Heart right ventricle (tissue), 16 donors: Measurements from ENCODE around the gene TREML1. TPM values are rescaled to one million over a fixed set of nuclear protein-coding genes. Genes with fewer than 3 reads are reported as not detected.

Experiments used
- ATAC-seq, 8 donors: fragments of 200-7000 bp; cut with Tn5 transposase; one replicate each; pipeline ENCODE4 v1.9.1; 2020; ENCODE audit warnings: mild to moderate bottlenecking in 8 of 8, moderate library complexity in 8 of 8, moderate number of reproducible peaks in 1 of 8
- DNase-seq, 2 donors: peaks; one replicate each; pipeline ENCODE4 v3.0.0-alpha.2; 2020
- H3K27ac ChIP-seq, 10 donors: fragments of 200-600 bp; sonication (generic) in 2 of 10; one replicate each; pipeline versions ENCODE4 v1.5.0 to v1.8.0; 2020 to 2022; ENCODE audit warnings: mild to moderate bottlenecking in 3 of 10
- H3K27me3 ChIP-seq, 7 donors: fragments of 200-600 bp; one replicate each; pipeline ENCODE4 v1.8.0; 2021 to 2022; ENCODE audit warnings: mild to moderate bottlenecking in 2 of 7
- H3K36me3 ChIP-seq, 9 donors: fragments of 200-600 bp; sonication (generic) in 1 of 9; one replicate each; pipeline versions ENCODE4 v1.5.0 to v1.8.0; 2020 to 2022; ENCODE audit warnings: mild to moderate bottlenecking in 2 of 9
- H3K4me1 ChIP-seq, 9 donors: fragments of 200-600 bp; sonication (generic) in 1 of 9; one replicate each; pipeline versions ENCODE4 v1.5.0 to v1.8.0; 2020 to 2022; ENCODE audit warnings: mild to moderate bottlenecking in 4 of 9
- H3K4me3 ChIP-seq, 10 donors: fragments of 200-600 bp; sonication (generic) in 2 of 10; one replicate each; pipeline versions ENCODE4 v1.5.0 to v1.8.0; 2020 to 2022; ENCODE audit warnings: mild to moderate bottlenecking in 7 of 10, moderate library complexity in 2 of 10
- H3K9me3 ChIP-seq, 11 donors: fragments of 200-600 bp in 10 of 11; sonication (generic) in 2 of 11; one replicate each; pipeline versions ENCODE4 v1.5.0 to v1.8.0; 2013 to 2022; ENCODE audit warnings: mild to moderate bottlenecking in 2 of 11, control low read depth in 1 of 11, moderate library complexity in 1 of 11
- CTCF ChIP-seq, 9 donors: fragments of 200-600 bp; sonication (generic) in 2 of 9; IDR thresholded peaks; one replicate each; pipeline versions ENCODE4 v1.5.0 to v1.8.0; 2021 to 2022; ENCODE audit warnings: antibody characterized with exemption in 9 of 9, mild to moderate bottlenecking in 5 of 9, moderate library complexity in 1 of 9
- WGBS, 2 donors: extraction: QIAGEN DNeasy Blood & Tissue Kit; methylation state at CpG; one replicate each; pipeline ENCODE4 v1.1.7; 2013; ENCODE audit warnings: inconsistent platforms in 1 of 2; 5-methylcytosine and 5-hydroxymethylcytosine counted together
- intact Hi-C, 10 donors: fragments of 100-400 bp; cut with DNase I; formaldehyde crosslinking; loops; one replicate each; pipeline versions ENCODE4 v1.11.1 to v1.14.2; 2022
- polyA plus RNA-seq, 2 donors: library from polyadenylated mRNA; stranded (reverse); fragments of 200-250 nt; gene quantifications; one replicate each; pipeline ENCODE4 v1.2.3, GENCODE V29; 2013
- total RNA-seq, 10 donors: library from RNA; stranded (reverse); fragmentation: NEBNext Ultra II Directional in 3 of 10; extraction: Animal tissue kit (Norgen Biotek cat#: 25700) in 3 of 10; gene quantifications; one replicate each; pipeline versions ENCODE4 v1.2.1 to v1.2.4, GENCODE V29; 2021 to 2023
- donor health status: Arrhythmogenic right ventricular cardiomyopathy.
- donor health status: ischemic (EF 13 %, LVEDD 7.1; RV severe dilation, severe dysfunction).
- donor health status: healthy with polysubstance abuse.
- donor health status: DM: no; HTN: yes; CAD: no.
- donor health status: DM: no; HTN: no; CAD: no.
- donor health status: ischemic (EF 25% LVEDD 6.9; RV normal size, moderate dysfunction).
- donor health status: ischemic (EF 25% LVEDD 5.7; RV mildly dilated, moderate dysfunction).
- donor health status: healthy.
- donor health status: DM: yes; HTN: yes; CAD: no.
- donor health status: Ischemic cardiomyopathy.
- donor health status: ischemic (EF 35%, LVEDD 5.7; RV mildly dilated, moderate dysfunction).
- donor health status: nonischemic (EF 11% LVEDD 7.7; RV severe dilation, severe dysfunction).
- donor health status: DM: yes; HTN: yes; CAD: no.
- donor health status: PGD.
- donor health status: ischemic (EF 29% LVEDD 5.4; RV normal size, mild dysfunction).
- donor health status: nonischemic (EF 23%, LVEDD 6.1; RV moderate dilation, normal function).

TREML1 gene
- total and polyA plus RNA-seq, 12 donors: 0.17 to 0.39 (median 0.33) TPM; not detected in 9

- Histone ChIP-seq H3K4me3 (no peak overlapping the region), H3K4me1 (no peaks in the 10 kb centered on the region), H3K9me3 (no peaks in the 10 kb centered on the region), H3K27ac (no peak overlapping the region), H3K36me3 (no peaks in the 10 kb centered on the region), H3K27me3 (peaks cover 0 to 53% (median 33%) of the 10 kb centered on the region in 7 donors)
- ATAC-seq (no peak), DNase-seq (no peak)
- TF ChIP-seq CTCF (IDR thresholded peaks at IDR 0.05): no peak
- WGBS, 2 donors: 92 to 93% methylated on average over 4 of the region's 4 CpGs
- intact Hi-C loops: no loop called here
Observed at GRCh38 chr6:41156001-41156400, 1.9 kb upstream of the TREML1 start.

GRCh38 chr6:41155132-41155805, 1.1 kb upstream of the TREML1 start:
- Histone ChIP-seq H3K36me3 (no peaks in the 10 kb centered on the region), H3K4me3 (no peak overlapping the region), H3K27me3 (peaks cover 0 to 45% (median 26%) of the 10 kb centered on the region in 7 donors), H3K27ac (no peak overlapping the region), H3K9me3 (no peaks in the 10 kb centered on the region), H3K4me1 (no peaks in the 10 kb centered on the region)
- ATAC-seq: no peak
- DNase-seq: no peak
- intact Hi-C loops: no loop called here
- 46 to 48% methylated on average over 7 of the region's 7 CpGs for WGBS, 2 donors
- no peak for TF ChIP-seq CTCF (IDR thresholded peaks at IDR 0.05)

- 57 to 58% methylated on average over 4 of the region's 4 CpGs for WGBS, 2 donors
- Histone ChIP-seq H3K27ac (no peak overlapping the region), H3K27me3 (peaks cover 0 to 30% (median 15%) of the 10 kb centered on the region in 7 donors), H3K9me3 (no peaks in the 10 kb centered on the region), H3K36me3 (peaks cover 0 to 8% (median 0%) of the 10 kb centered on the region in 9 donors), H3K4me1 (no peaks in the 10 kb centered on the region), H3K4me3 (no peak overlapping the region)
- intact Hi-C loops: no loop called here
- ATAC-seq (no peak), DNase-seq (no peak)
- no peak for TF ChIP-seq CTCF (IDR thresholded peaks at IDR 0.05)
Observed at GRCh38 chr6:41153451-41153850, 696 bp downstream of the TREML1 start.

GRCh38 chr6:41150671-41151070, 3.5 kb downstream of the TREML1 start:
- DNase-seq (no peak), ATAC-seq (no peak)
- H3K4me3 ChIP-seq: no peak overlapping the region
- peaks cover 0 to 28% (median 0%) of the 10 kb centered on the region in 9 donors for H3K36me3 ChIP-seq
- no peaks in the 10 kb centered on the region for H3K9me3 ChIP-seq
- WGBS, 2 donors: 90 to 93% methylated on average over 1 of the region's 1 CpG
- intact Hi-C loops: no loop called here
- no peak overlapping the region for H3K27ac ChIP-seq
- TF ChIP-seq CTCF (IDR thresholded peaks at IDR 0.05): no peak
- H3K27me3 ChIP-seq: peaks cover 0 to 12% (median 3%) of the 10 kb centered on the region in 7 donors
- H3K4me1 ChIP-seq: no peaks in the 10 kb centered on the region
